GM21360 (cell line): Measurements from ENCODE around the gene LIPA.
"Not testable (repeated sequence)": the region's sequence is repeated elsewhere in the genome, so short reads cannot be mapped to it uniquely, and the experiment has no call there.

Source experiments
- ATAC-seq: cut with Tn5 transposase; IDR thresholded peaks from one replicate; pipeline ENCODE4 v1.9.1; 2021; ENCODE audit warnings: mild to moderate bottlenecking, moderate library complexity; ENCODE audit not compliant: unreplicated experiment

Gene LIPA

GRCh38 chr10:89213191-89213808, 38.3 kb downstream of the LIPA start:
- no peak for ATAC-seq

GRCh38 chr10:89210794-89211425, 40.7 kb downstream of the LIPA start:
- no peak for ATAC-seq

- no peak for ATAC-seq
These were observed 41.9 kb downstream of the LIPA start for GRCh38 chr10:89209718-89210117.

- ATAC-seq: no peak
These were observed 43.6 kb downstream of the LIPA start for GRCh38 chr10:89207801-89208551.

GRCh38 chr10:89207181-89207800, 44.3 kb downstream of the LIPA start, which contains the start of gene CH25H:
CH25H (minus strand) TSS chr10:89207317; CDS start chr10:89207292, 25 bp downstream.
- ATAC-seq: no peak

- ATAC-seq: no peak
These were observed 45.0 kb downstream of the LIPA start for GRCh38 chr10:89206402-89207180.

GRCh38 chr10:89204621-89205185, 46.9 kb downstream of the LIPA start:
- no peak for ATAC-seq

- no peak for ATAC-seq
These were observed 48.3 kb downstream of the LIPA start for GRCh38 chr10:89203237-89203636.

GRCh38 chr10:89202033-89202425, 49.5 kb downstream of the LIPA start:
- ATAC-seq: no peak

GRCh38 chr10:89201345-89202032, 50.1 kb downstream of the LIPA start:
- no peak for ATAC-seq

GRCh38 chr10:89197473-89197872, 54.1 kb downstream of the LIPA start:
- ATAC-seq: no peak

- not testable (repeated sequence) for ATAC-seq
These were observed 60.3 kb downstream of the LIPA start for GRCh38 chr10:89191301-89191700.

- ATAC-seq: no peak
These were observed 62.3 kb downstream of the LIPA start for GRCh38 chr10:89189211-89189734.

- no peak for ATAC-seq
These were observed 65.9 kb downstream of the LIPA start for GRCh38 chr10:89185658-89186057.

GRCh38 chr10:89184638-89185037, 66.9 kb downstream of the LIPA start:
- no peak for ATAC-seq

GRCh38 chr10:89183571-89183970, 68.0 kb downstream of the LIPA start:
- no peak for ATAC-seq

- no peak for ATAC-seq
These were observed 68.7 kb downstream of the LIPA start for GRCh38 chr10:89182894-89183293.

- ATAC-seq: no peak
These were observed 75.8 kb downstream of the LIPA start for GRCh38 chr10:89175816-89176215.

- no peak for ATAC-seq
These were observed 78.5 kb downstream of the LIPA start for GRCh38 chr10:89173075-89173474.

- no peak for ATAC-seq
These were observed 79.6 kb downstream of the LIPA start for GRCh38 chr10:89171996-89172395.
